Endothelial cell of umbilical vein (primary cell): Measurements from ENCODE around the gene TWIST1. TPM values are rescaled to one million over a fixed set of nuclear protein-coding genes. Genes with fewer than 3 reads are reported as not detected.

Source experiments
- BruUV-seq: library from RNA; stranded (reverse); fragments of 400-500 nt; replicated peaks from 2 replicates; lab custom pipeline; 2021; lab: Mats Ljungman, UMichigan
- CTCF ChIA-PET: fragments of 300-600, 350-600 bp; sonication (Branson Sonifier 250); formaldehyde crosslinking; loops from one replicate; lab custom pipeline; 2021; ENCODE audit warnings: antibody characterized with exemption, inconsistent platforms; lab: Charles Lee
- POLR2A ChIA-PET: fragments of 300-600, 350-600 bp; sonication (Branson Sonifier 250); formaldehyde crosslinking; loops from one replicate; lab custom pipeline; 2021; ENCODE audit warnings: antibody characterized with exemption, inconsistent platforms; lab: Charles Lee
- DNase-seq: peaks from one replicate; pipeline ENCODE4 v3.0.0-alpha.2; 2011; ENCODE audit warnings: low read depth, low spot score
- FAIRE-seq: peaks from 2 replicates; lab custom pipeline; 2011; peaks lifted over from hg19 to GRCh38; lab: Jason Lieb, UNC
- H2AFZ ChIP-seq: 2 replicates; pipeline ENCODE4 v1.6.0; 2012; ENCODE audit warnings: low read depth, low read length, control low read depth, inconsistent platforms
- H3K27ac ChIP-seq: 2 replicates; pipeline ENCODE4 v1.5.1; 2011; ENCODE audit warnings: low read depth, mild to moderate bottlenecking, control low read depth, low read length, moderate library complexity; ENCODE audit not compliant: insufficient read depth
- H3K27me3 ChIP-seq, 2 experiments: 2 replicates each; pipeline versions ENCODE4 v1.6.0 to v1.6.1; 2011; ENCODE audit warnings: low read length in 2 of 2, mixed read lengths in 1 of 2; ENCODE audit not compliant: control insufficient read depth in 2 of 2, insufficient read depth in 2 of 2
- H3K36me3 ChIP-seq, 2 experiments: 2 replicates in 1 of 2; 3 replicates in 1 of 2; pipeline ENCODE4 v1.5.1; 2011; ENCODE audit warnings: low read length in 2 of 2, mild to moderate bottlenecking in 1 of 2, moderate library complexity in 1 of 2; ENCODE audit not compliant: control insufficient read depth in 2 of 2, insufficient read depth in 2 of 2; ENCODE audit errors: extremely low read depth in 1 of 2
- H3K4me1 ChIP-seq: 3 replicates; pipeline ENCODE4 v1.5.1; 2011; ENCODE audit warnings: mild to moderate bottlenecking, low read length; ENCODE audit not compliant: control insufficient read depth, insufficient read depth; ENCODE audit errors: extremely low read depth
- H3K4me2 ChIP-seq: 2 replicates; pipeline ENCODE4 v1.6.1; 2011; ENCODE audit warnings: low read length, control low read depth, mixed read lengths; ENCODE audit not compliant: insufficient read depth
- H3K4me3 ChIP-seq, 3 experiments: fragments of 200-600 bp in 1 of 3; sonication (generic), shearing (Covaris generic) in 1 of 3; replicated peaks in 1 of 3; 2 replicates each; pipeline ENCODE4 v1.5.1; 2011 to 2016; ENCODE audit warnings: control low read depth in 3 of 3, low read length in 3 of 3, mild to moderate bottlenecking in 2 of 3, inconsistent platforms in 1 of 3, low read depth in 1 of 3, moderate library complexity in 1 of 3; ENCODE audit not compliant: insufficient read depth in 1 of 3
- H3K79me2 ChIP-seq: 2 replicates; pipeline ENCODE4 v1.6.0; 2012; ENCODE audit warnings: low read length, inconsistent platforms; ENCODE audit not compliant: control insufficient read depth, insufficient read depth
- H3K9ac ChIP-seq: replicated peaks from 2 replicates; pipeline ENCODE3; 2011; ENCODE audit warnings: low read length, control low read depth; ENCODE audit not compliant: insufficient read depth; ENCODE audit errors: extremely low read depth
- H3K9me1 ChIP-seq: replicated peaks from 3 replicates; pipeline ENCODE4 v1.6.0; 2011; ENCODE audit warnings: mild to moderate bottlenecking, low read length; ENCODE audit not compliant: control insufficient read depth, insufficient read depth; ENCODE audit errors: extremely low read depth
- H3K9me3 ChIP-seq: replicated peaks from 2 replicates; pipeline ENCODE4 v1.5.1; 2012; ENCODE audit warnings: low read length, inconsistent platforms; ENCODE audit not compliant: control insufficient read depth, insufficient read depth
- H4K20me1 ChIP-seq: replicated peaks from 2 replicates; pipeline ENCODE3; 2011; ENCODE audit warnings: mild to moderate bottlenecking, low read length; ENCODE audit not compliant: control insufficient read depth, insufficient read depth; ENCODE audit errors: extremely low read depth
- CTCF ChIP-seq, 2 donors: IDR thresholded peaks; 1 replicate in 1 of 2; 2 replicates in 1 of 2; pipeline ENCODE4 v1.5.1; 2011; ENCODE audit warnings: low read length in 2 of 2, mild to moderate bottlenecking in 2 of 2, moderate library complexity in 2 of 2, control low read depth in 1 of 2, inconsistent platforms in 1 of 2, low read depth in 1 of 2; ENCODE audit not compliant: insufficient read depth in 1 of 2; ENCODE audit errors: extremely low read depth in 1 of 2
- EZH2 ChIP-seq: IDR thresholded peaks from 2 replicates; pipeline ENCODE4 v1.6.1; 2012; ENCODE audit warnings: borderline replicate concordance, low read depth, mild to moderate bottlenecking, moderate library complexity, low read length, inconsistent platforms; ENCODE audit not compliant: severe bottlenecking
- FOS ChIP-seq: IDR thresholded peaks from 2 replicates; pipeline ENCODE4 v1.6.1; 2011; ENCODE audit warnings: mild to moderate bottlenecking, low read length, moderate library complexity, borderline replicate concordance; ENCODE audit not compliant: insufficient read depth
- GATA2 ChIP-seq: IDR thresholded peaks from 2 replicates; pipeline ENCODE4 v1.7.0; 2011; ENCODE audit warnings: low read depth, mild to moderate bottlenecking, moderate library complexity, mixed read lengths, low read length; ENCODE audit not compliant: insufficient read length, insufficient read depth
- JUN ChIP-seq: IDR thresholded peaks from 2 replicates; pipeline ENCODE4 v1.6.1; 2011; ENCODE audit warnings: borderline replicate concordance, low read depth; ENCODE audit not compliant: insufficient read length, insufficient read depth
- MAX ChIP-seq: IDR thresholded peaks from 2 replicates; pipeline ENCODE4 v1.6.1; 2011; ENCODE audit not compliant: insufficient read depth, insufficient read length
- MYC ChIP-seq: IDR thresholded peaks from one replicate; pipeline ENCODE4 v1.6.1; 2011; ENCODE audit warnings: mild to moderate bottlenecking, low read depth, low read length
- POLR2A ChIP-seq: IDR thresholded peaks from 2 replicates; pipeline ENCODE4 v1.6.1; 2012; ENCODE audit warnings: low read depth, mild to moderate bottlenecking, control low read depth, low read length
- POLR2AphosphoS5 ChIP-seq: IDR thresholded peaks from 2 replicates; pipeline ENCODE4 v1.6.1; 2012; ENCODE audit warnings: low read depth, mild to moderate bottlenecking, control low read depth, low read length, moderate library complexity; ENCODE audit not compliant: insufficient read depth
- dilution Hi-C: fragments of 300-500 bp; cut with MboI; formaldehyde crosslinking; loops from one replicate; pipeline ENCODE4 v1.15.0; 2019; ENCODE audit warnings: low sequenced_read_pairs; ENCODE audit not compliant: extremely low pct_ligation_motif_present
- intact Hi-C: fragments of 100-400 bp; cut with micrococcal nuclease; formaldehyde crosslinking; loops from one replicate; pipeline ENCODE4 v1.10.0; 2022
- polyA plus RNA-seq, 4 experiments: library from polyadenylated mRNA; depleted of rRNA in 3 of 4; stranded (reverse) in 3 of 4; unstranded in 1 of 4; fragments of >200 nt; gene quantifications; 2 replicates each; pipeline versions ENCODE4 v1.2.1 to v1.2.3, GENCODE V29; 2011 to 2012; ENCODE audit warnings: missing spikeins in 1 of 4
- total RNA-seq: library from RNA; stranded (reverse); gene quantifications from 2 replicates; pipeline ENCODE4 v1.2.3, GENCODE V29; 2021

The TWIST1 gene
- total and polyA plus RNA-seq, 2 donors (not counting 3 experiments of a cell fraction or from before 2014, with no cell fraction given) = not detected

- H3K4me2 ChIP-seq = no peak overlapping the region
- no peak for FAIRE-seq
- H2AFZ ChIP-seq = no peak overlapping the region
- BruUV-seq = no TSS peak
- ChIA-PET POLR2A (no interaction called here), CTCF (interaction anchor here (0.9 kb wide), 1 partner anchor 359 kb away, joined by 3 read pairs; no protein-coding TSS in a partner anchor)
- peaks cover 1 to 12% of the 10 kb centered on the region in 2 experiments for H3K27me3 ChIP-seq
- H3K79me2 ChIP-seq = no peaks in the 10 kb centered on the region
- no peak overlapping the region for H3K27ac ChIP-seq
- no peak overlapping the region for H3K4me3 ChIP-seq
- H3K9ac ChIP-seq = no peak overlapping the region
- DNase-seq = no peak
- no peaks in the 10 kb centered on the region for H3K4me1 ChIP-seq
- dilution Hi-C loops (no loop called here), intact Hi-C loops (no loop called here)
- TF ChIP-seq JUN (no peak), FOS (no peak)
- no peaks in the 10 kb centered on the region for H4K20me1 ChIP-seq
- no peaks in the 10 kb centered on the region for H3K9me1 ChIP-seq
- no peaks in the 10 kb centered on the region for H3K36me3 ChIP-seq
- no peaks in the 10 kb centered on the region for H3K9me3 ChIP-seq
Observed at GRCh38 chr7:19133390-19133789, 16.0 kb upstream of the TWIST1 start.

- Histone ChIP-seq H3K9me1 (no peaks in the 10 kb centered on the region), H3K27me3 (peaks cover 2 to 22% of the 10 kb centered on the region in 2 experiments), H3K9me3 (no peaks in the 10 kb centered on the region), H4K20me1 (no peaks in the 10 kb centered on the region), H3K27ac (no peak overlapping the region), H3K4me3 (no peak overlapping the region), H3K4me1 (no peaks in the 10 kb centered on the region), H3K9ac (no peak overlapping the region), H3K79me2 (no peaks in the 10 kb centered on the region), H2AFZ (no peak overlapping the region), H3K36me3 (no peaks in the 10 kb centered on the region), H3K4me2 (no peak overlapping the region)
- ChIA-PET POLR2A (no interaction called here), CTCF (no interaction called here)
- no peak for DNase-seq
- TF ChIP-seq MYC (no peak), POLR2AphosphoS5 (no peak), CTCF (IDR thresholded peaks at IDR 0.05; ENCODE audit: extremely low read depth in 1 of 2, insufficient read depth in 1 of 2, low read depth in 1 of 2, low read length in 2 of 2) (no peak), EZH2 (no peak), FOS (no peak), GATA2 (no peak), JUN (no peak), MAX (no peak), POLR2A (no peak)
- intact Hi-C loops (no loop called here), dilution Hi-C loops (no loop called here)
- BruUV-seq = no TSS peak
- FAIRE-seq = no peak
Observed at GRCh38 chr7:19128856-19129255, 11.4 kb upstream of the TWIST1 start.
